Hepatic stellate cell (primary cell): Measurements from ENCODE around the gene RASEF.

Experiments used
- DNase-seq: peaks from one replicate; pipeline ENCODE4 v3.0.0; 2011; ENCODE audit warnings: low spot score

RASEF gene

GRCh38 chr9:83012922-83013838, 49.8 kb downstream of the RASEF start:
- DNase-seq = no peak

- no peak for DNase-seq
Measured at GRCh38 chr9:83012168-83012921, 50.6 kb downstream of the RASEF start.

GRCh38 chr9:83011611-83012010, 51.3 kb downstream of the RASEF start:
- peak; percentile 40 for DNase-seq

GRCh38 chr9:83007521-83008300, 55.2 kb downstream of the RASEF start:
- no peak for DNase-seq

- DNase-seq = no peak
Measured at GRCh38 chr9:83006378-83006777, 56.6 kb downstream of the RASEF start.

GRCh38 chr9:83005963-83006362, 57.0 kb downstream of the RASEF start:
- DNase-seq = no peak

- DNase-seq = no peak
Measured at GRCh38 chr9:83005361-83005760, 57.6 kb downstream of the RASEF start.

- DNase-seq = no peak
Measured at GRCh38 chr9:83002329-83002728, 60.6 kb downstream of the RASEF start.

GRCh38 chr9:83000765-83001164, 62.2 kb downstream of the RASEF start:
- DNase-seq = no peak

GRCh38 chr9:82998409-82998808, 64.5 kb downstream of the RASEF start:
- no peak for DNase-seq

GRCh38 chr9:82997476-82998140, 65.3 kb downstream of the RASEF start:
- no peak for DNase-seq

GRCh38 chr9:82996941-82997340, 66.0 kb downstream of the RASEF start:
- no peak for DNase-seq

GRCh38 chr9:82993856-82994605, 68.9 kb downstream of the RASEF start:
- no peak for DNase-seq

GRCh38 chr9:82991671-82992070, 71.3 kb downstream of the RASEF start:
- DNase-seq = no peak

GRCh38 chr9:82989929-82990328, 73.0 kb downstream of the RASEF start:
- DNase-seq = no peak

- no peak for DNase-seq
Measured at GRCh38 chr9:82988488-82988887, 74.5 kb downstream of the RASEF start.

- DNase-seq = no peak
Measured at GRCh38 chr9:82987370-82988189, 75.4 kb downstream of the RASEF start.

- DNase-seq = no peak
Measured at GRCh38 chr9:82981552-82981951, 81.4 kb downstream of the RASEF start.

GRCh38 chr9:82975176-82975575, 87.8 kb downstream of the RASEF start:
- DNase-seq = no peak

GRCh38 chr9:82972446-82972845, 90.5 kb downstream of the RASEF start:
- no peak for DNase-seq
